Uterus (tissue), 2 donors: Measurements from ENCODE around the gene RPRD1B.

Experiments
- POLR2A ChIP-seq, 2 donors: fragments of 450-650 bp; IDR thresholded peaks; one replicate each; pipeline ENCODE4 v1.6.1; 2016; ENCODE audit warnings: antibody characterized with exemption in 2 of 2, mild to moderate bottlenecking in 1 of 2, moderate library complexity in 1 of 2
- TF ChIP-seq, protein P1 (sequence below), 4 experiments: fragments of 200-600 bp in 2 of 4; fragments of 450-650 bp in 2 of 4; sonication (generic) in 2 of 4; IDR thresholded peaks; one replicate each; pipeline ENCODE4 v1.5.1; 2016 to 2019; ENCODE audit warnings: antibody characterized with exemption in 4 of 4, mild to moderate bottlenecking in 2 of 4, moderate library complexity in 1 of 4

DNA sequence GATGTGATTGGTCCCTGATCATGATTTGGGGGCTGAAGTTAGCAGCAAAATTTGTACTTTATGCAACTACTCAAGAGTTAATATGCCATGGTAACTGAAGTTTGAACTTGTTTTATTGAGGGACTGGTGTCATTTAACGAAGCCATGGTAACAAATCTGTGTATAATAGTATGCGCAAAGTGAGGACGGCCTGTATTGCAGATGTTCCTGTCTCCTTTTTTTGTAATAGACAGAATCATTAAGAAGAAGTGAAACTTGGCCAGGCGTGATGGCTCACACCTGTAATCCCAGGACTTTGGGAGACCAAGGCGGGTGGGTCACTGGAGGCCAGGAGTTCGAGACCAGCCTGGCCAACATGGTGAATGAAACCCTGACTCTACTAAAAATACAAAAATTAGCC is 22.3 kb downstream of the RPRD1B start:
- TF ChIP-seq, protein P1, sequence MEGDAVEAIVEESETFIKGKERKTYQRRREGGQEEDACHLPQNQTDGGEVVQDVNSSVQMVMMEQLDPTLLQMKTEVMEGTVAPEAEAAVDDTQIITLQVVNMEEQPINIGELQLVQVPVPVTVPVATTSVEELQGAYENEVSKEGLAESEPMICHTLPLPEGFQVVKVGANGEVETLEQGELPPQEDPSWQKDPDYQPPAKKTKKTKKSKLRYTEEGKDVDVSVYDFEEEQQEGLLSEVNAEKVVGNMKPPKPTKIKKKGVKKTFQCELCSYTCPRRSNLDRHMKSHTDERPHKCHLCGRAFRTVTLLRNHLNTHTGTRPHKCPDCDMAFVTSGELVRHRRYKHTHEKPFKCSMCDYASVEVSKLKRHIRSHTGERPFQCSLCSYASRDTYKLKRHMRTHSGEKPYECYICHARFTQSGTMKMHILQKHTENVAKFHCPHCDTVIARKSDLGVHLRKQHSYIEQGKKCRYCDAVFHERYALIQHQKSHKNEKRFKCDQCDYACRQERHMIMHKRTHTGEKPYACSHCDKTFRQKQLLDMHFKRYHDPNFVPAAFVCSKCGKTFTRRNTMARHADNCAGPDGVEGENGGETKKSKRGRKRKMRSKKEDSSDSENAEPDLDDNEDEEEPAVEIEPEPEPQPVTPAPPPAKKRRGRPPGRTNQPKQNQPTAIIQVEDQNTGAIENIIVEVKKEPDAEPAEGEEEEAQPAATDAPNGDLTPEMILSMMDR (IDR thresholded peaks at IDR 0.05) = no peak
- no peak for TF ChIP-seq POLR2A (IDR thresholded peaks at IDR 0.05)
